Measurements from ENCODE around the gene POLR2L. TPM values are rescaled to one million over a fixed set of nuclear protein-coding genes. Genes with fewer than 3 reads are reported as not detected.

POLR2L gene
- total and polyA plus RNA-seq, 2 of the 13 experiments (the other 11 are each of a cell fraction or from before 2014, with no cell fraction given) = 104 to 114 TPM

- ATAC-seq (no peak), DNase-seq (ENCODE audit: low spot score) (no peak), FAIRE-seq (no peak)
- CTCF ChIA-PET (ENCODE audit: low intra/inter-chr PET ratio, low total read pairs) = no interaction called here
- no peaks in the 10 kb centered on the region for H3K4me1 ChIP-seq (ENCODE audit: insufficient read depth, low read length)
- WGBS (ENCODE audit: low lambda C conversion rate) = 96% methylated on average over 17 of the region's 17 CpGs
- POLR2A ChIA-PET = no interaction called here
- TF ChIP-seq NKX3-1 (CRISPR knock-in tag; IDR thresholded peaks at IDR 0.05) = no peak
- no peak for TF ChIP-seq RXRB (CRISPR knock-in tag; IDR thresholded peaks at IDR 0.05; ENCODE audit: borderline replicate concordance)
- no peak for TF ChIP-seq ZBED4 (CRISPR knock-in tag; IDR thresholded peaks at IDR 0.05; ENCODE audit: borderline replicate concordance)
- no peak for TF ChIP-seq ZNF160 (CRISPR knock-in tag; IDR thresholded peaks at IDR 0.05)
- TF ChIP-seq REPIN1 (CRISPR knock-in tag; IDR thresholded peaks at IDR 0.05; ENCODE audit: borderline replicate concordance, low read depth) = no peak
- TF ChIP-seq SAP130 (CRISPR knock-in tag; IDR thresholded peaks at IDR 0.05; ENCODE audit: low read depth) = no peak
- TF ChIP-seq ZC3H4 (CRISPR knock-in tag; IDR thresholded peaks at IDR 0.05; ENCODE audit: borderline replicate concordance) = no peak
- no peak for TF ChIP-seq REST (IDR thresholded peaks at IDR 0.05; ENCODE audit: borderline replicate concordance in 1 of 2, low read depth in 1 of 2, low read length in 2 of 2)
- no peak overlapping the region for H3K27ac ChIP-seq (ENCODE audit: extremely low read length, insufficient read depth, low read length)
- no peaks in the 10 kb centered on the region for H4K20me1 ChIP-seq (ENCODE audit: insufficient read depth, low read length)
- no peaks in the 10 kb centered on the region for H3K9me3 ChIP-seq (ENCODE audit: low read length)
- H3K4me2 ChIP-seq (ENCODE audit: low read depth, low read length) = no peak overlapping the region
- H3K27me3 ChIP-seq (ENCODE audit: control insufficient read depth in 1 of 2, insufficient read depth in 2 of 2, low read length in 2 of 2) = no peaks in the 10 kb centered on the region
- H3K79me2 ChIP-seq (ENCODE audit: insufficient read depth, low read length) = no peaks in the 10 kb centered on the region
- in situ Hi-C loops (cut with HindIII; ENCODE audit: extremely low pct_ligation_motif_present, low pct_unique_long_range_greater_than_20kb) (loop anchor here (10.0 kb wide), 1 partner anchor 168 kb away; no protein-coding TSS in a partner anchor), intact Hi-C loops (cut with micrococcal nuclease; ENCODE audit: unreplicated experiment) (no loop called here)
- H3K9ac ChIP-seq (ENCODE audit: insufficient read depth, low read depth, low read length) = no peak overlapping the region
- H3K4me3 ChIP-seq (replicated peaks in 1 of 3; ENCODE audit: insufficient read depth in 1 of 3, low read depth in 2 of 3, low read length in 3 of 3) = no peak overlapping the region
- no peak overlapping the region for H2AFZ ChIP-seq (ENCODE audit: low read length)
- H3K36me3 ChIP-seq (replicated peaks in 1 of 2; ENCODE audit: control insufficient read depth in 1 of 2, insufficient read depth in 2 of 2, low read length in 2 of 2) = peaks cover 6 to 21% of the 10 kb centered on the region in 2 experiments; a peak in 4 of 5 replicates
- no TSS peak for BruUV-seq (replicated peaks)
Observed at GRCh38 chr11:886568-886967, 44.2 kb upstream of the POLR2L start.
